Activated CD8-positive, alpha-beta memory T cell treated with anti-CD3 and anti-CD28 coated beads for 1 hour (primary cell): ENCODE results near the gene ZNF211.
A peak's percentile ranks its signal among the peaks of the same experiment; 100 is the strongest.

ENCODE experiments used
- DNase-seq, 2 donors: peaks; one replicate each; pipeline ENCODE4 v3.0.0-alpha.2; 2020; ENCODE audit warnings: low read depth in 1 of 2; ENCODE audit errors: extremely low read depth in 1 of 2

The ZNF211 gene

DNA sequence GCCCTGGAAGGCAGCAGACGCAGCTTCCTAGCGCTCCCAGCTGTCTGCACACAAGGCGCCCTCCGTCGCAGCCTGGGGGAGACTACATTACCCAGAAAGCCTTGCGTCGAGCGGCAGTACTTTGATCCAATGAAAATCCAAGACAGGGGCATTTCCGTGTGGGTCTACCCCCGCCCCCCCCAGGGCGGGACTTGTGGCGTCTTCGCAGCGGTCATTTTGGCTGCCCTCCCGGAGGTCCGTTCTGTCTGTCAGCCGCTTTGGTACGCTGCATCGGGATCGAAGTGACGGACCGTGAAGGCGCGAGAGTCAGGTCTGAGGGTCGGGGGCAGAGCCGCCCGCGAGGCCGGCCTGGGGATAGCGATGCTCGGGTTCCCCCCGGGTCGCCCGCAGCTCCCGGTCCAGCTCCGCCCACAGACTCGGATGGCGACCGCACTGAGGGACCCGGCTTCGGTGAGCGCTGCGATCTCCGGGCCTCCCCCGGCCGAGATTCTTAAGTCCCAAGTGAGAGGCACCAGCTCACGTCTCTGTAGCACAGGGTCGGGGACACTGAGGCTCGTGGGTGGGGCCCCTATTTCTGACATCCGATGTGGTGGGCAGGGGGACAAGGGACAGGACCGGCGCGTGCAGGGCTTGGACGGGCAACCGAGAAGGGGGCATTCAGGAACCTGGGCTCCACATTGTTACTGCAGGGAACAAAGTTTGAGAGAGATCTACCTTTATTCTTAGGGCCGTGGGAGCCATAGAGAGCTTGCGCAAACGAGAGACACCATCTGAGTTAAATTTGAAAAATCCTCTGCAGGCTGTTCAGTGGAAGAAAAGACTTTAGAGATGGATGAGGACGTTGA lies at the start of gene ZNF211:
ZNF211 (plus strand) TSS at position 182 of the 845 bp plus-strand sequence; CDS start at position 361, 179 bp downstream.
- DNase-seq = peak; percentile 67 to 71

DNA sequence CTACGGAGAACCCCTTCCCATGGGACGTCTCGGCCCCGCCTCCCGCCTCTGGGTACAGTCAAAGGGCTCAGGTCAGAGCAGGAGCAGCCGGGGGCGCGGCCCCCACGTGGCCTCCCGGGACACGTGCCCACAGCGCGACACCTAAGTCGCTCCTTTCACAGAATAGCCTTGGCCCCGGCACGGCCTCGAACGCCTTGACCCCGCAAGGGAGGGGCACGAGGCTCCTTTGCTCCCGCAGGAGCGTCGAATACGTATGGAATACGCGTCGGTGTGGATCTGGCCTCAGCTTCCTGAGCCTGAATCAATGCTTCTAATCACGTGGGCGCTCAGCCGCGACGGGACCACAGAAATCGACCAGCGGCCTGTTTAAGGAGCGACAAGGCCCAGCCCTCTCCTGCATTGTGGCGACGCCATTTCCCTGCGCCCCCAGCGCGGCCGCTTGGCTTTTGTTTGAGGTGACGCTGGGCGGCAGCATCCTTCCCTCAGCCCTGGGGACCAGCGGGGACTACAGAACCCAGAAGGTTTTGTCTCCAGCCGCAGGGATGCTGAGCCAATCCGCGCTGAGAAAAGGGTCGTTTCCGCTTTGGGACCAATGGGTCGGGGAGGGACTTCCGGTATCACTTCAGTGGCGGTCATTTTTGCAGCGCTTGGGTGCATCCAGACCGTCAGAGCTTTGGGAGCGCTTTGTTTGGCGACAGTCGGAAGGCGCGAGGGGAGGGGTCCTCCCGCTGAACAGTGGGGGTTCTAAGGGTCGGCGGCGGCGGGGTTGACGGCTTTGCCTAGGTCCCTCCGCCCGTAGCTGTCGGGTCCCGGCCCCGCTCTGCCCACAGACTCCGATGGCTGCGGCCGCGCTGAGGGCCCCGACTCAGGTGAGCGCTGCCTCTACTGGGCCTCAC lies 49.2 kb upstream of the ZNF211 start, which contains the start of gene ZIK1:
ZIK1 (plus strand) TSS at position 625 of the 896 bp plus-strand sequence; CDS start at position 837, 212 bp downstream.
- peak; percentile 74 to 79 for DNase-seq

DNA sequence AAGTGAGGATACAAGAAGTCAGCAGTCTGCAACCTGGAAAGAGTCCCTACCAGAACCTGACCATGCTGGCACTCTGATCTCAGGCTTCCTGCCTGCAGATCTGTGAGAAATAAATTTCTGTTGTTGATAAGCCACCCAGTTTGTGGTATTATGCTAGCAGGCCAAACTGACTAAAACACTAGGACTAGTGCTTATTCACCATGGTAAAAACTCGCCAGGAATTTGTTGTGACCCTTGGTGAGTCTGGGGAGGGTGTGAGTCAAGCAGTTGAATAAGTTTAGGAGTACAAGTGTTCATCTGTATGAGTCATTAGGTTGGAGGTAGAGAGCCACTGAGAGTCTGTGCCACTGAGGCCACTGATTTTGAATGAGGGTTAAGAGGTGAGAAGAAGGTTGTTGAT lies 45.4 kb upstream of the ZNF211 start:
- no peak for DNase-seq

DNA sequence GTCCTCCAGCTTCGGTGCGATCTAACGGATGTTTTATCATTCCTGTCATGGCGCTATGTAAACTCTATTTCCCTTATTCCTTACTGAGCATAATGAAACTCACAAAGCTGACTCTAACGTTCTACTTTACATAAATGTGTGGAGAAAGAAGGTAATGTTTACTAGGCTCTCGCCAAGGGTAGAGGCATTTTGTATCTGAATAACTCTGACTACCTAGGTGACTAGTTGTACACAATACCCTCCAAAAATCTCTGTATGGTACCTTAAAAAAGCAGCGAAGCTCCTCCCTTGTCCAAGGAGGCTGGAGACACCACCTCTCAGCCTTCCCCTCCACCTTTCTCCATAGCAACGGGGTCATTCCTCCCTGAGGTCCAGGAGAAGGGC lies 33.6 kb upstream of the ZNF211 start:
- no peak for DNase-seq

DNA sequence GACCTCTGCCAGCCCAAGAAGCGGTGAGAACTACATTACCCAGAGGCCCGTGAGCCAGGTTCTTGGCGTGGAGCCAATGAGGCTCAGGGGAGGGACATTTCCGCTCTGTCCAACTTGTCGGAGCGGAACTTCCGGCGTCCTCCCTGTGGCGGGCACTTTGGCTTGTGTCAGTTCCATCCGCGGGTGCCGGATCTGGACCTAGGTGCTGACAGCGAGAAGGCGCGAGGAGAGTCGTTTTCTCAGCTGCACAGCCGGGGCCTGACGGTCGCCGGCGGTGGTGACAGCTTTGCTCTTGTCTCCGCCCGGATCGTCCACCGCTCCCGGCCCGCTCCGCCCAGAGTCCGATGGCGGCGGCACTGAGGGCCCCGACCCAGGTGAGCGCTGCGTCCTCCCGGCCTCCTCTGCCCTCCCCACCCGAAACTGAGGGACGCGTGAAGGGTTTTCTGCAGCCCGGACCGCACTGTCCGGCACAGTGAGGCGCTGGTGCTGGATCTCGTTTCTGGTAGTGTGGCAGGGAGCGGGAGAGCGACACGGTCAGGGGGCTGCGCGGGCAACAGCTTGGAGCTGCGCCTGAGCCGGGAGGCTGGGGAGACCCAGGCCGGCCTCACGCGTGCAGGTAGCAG lies 33.1 kb upstream of the ZNF211 start, which contains the start of gene ZNF530:
ZNF530 (plus strand) TSS at position 125 of the 623 bp plus-strand sequence. CDS start 4,461 bp downstream, outside the sequence.
- DNase-seq = peak; percentile 58 to 78

DNA sequence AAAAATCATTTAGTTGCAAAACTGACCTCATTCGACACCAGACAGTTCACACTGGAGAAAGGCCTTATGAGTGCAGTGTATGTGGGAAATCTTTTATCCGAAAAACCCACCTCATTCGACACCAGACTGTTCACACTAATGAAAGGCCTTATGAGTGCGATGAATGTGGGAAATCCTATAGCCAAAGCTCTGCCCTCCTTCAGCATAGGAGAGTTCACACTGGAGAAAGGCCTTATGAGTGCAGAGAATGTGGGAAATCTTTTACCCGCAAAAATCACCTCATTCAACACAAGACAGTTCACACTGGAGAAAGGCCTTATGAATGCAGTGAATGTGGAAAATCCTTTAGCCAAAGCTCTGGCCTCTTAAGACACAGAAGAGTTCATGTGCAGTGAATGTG lies 26.0 kb upstream of the ZNF211 start:
- DNase-seq = no peak

DNA sequence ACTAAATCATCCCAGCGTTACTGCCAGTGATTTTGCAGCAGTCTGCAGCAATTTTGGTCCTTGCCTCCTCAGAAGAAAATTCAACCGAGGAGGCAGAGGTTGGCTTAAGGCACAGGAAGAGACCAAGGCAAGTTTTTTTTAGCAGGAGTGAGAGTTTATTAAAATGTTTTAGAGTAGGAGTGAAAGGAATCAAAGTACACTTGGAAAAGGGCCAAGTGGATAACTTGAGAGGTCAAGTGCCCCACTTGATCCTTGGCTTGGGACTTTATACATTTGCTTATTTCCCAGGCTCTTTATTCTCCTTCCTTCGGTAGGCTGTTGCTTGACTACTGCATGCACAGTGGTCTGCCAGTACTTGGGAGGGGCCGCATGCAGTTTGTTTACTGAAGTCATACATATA lies 21.9 kb upstream of the ZNF211 start:
- no peak for DNase-seq

DNA sequence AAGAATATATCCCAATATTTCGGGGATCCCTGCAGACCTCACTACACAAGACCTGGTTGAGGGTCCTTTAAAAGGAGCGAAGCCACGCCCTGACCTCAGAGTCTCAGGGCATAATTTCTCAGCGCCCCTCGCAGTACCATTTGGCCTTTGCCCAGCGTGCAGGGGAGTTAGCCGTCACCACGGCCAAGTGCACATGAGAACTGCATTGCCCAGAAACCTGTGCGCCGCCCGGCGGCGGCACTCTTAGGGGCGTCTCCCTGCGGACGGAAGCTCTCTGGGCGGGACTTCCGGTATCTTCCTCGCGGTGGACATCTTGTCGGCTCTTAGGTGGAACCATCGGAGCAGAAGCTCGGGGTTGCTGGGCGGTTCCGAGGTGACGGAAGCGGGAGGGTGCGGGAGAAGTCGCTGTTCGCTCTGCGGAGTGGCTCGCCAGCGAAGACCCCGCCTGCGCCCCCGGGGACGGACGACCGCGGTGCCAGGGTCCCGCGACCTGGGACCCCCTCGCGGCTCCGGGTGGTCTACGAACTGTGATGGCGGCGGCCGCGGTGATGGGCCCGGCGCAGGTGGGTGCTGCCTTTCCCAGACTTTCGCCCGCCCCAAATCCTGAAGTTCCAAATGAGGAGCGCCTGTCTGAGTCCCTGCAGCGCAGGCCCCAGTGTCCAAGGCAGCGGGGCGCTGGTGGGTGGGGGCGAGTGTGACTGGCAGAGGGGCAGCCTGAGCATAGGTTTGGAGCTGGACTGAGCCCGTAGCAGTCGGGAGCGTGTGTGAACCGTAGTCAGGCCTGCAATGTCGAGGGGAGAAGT lies 18.8 kb upstream of the ZNF211 start, which contains the start of gene ZNF134:
ZNF134 (plus strand) TSS at position 302 of the 803 bp plus-strand sequence. CDS start 5,227 bp downstream, outside the sequence.
- peak; percentile 70 to 82 for DNase-seq

DNA sequence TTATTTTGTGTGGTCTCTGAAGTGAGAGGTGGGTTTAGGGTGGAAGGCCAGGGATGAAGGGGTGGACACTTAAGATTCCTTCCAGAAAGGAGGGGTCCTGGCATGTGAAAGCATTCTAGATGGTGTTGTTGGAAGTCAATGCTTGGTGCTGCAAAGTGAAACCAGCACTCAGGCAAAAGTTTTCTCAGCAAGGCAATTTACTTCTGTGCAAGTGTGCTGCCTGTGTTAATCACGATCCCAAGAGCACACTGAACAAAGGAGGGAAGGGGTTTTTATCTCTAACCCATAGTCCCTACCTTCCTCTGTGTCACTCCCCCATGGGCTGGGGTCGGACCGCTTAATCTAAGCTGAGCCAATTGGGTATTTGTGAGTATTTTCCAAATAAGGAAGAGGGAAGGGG lies 17.6 kb upstream of the ZNF211 start:
- DNase-seq = no peak

DNA sequence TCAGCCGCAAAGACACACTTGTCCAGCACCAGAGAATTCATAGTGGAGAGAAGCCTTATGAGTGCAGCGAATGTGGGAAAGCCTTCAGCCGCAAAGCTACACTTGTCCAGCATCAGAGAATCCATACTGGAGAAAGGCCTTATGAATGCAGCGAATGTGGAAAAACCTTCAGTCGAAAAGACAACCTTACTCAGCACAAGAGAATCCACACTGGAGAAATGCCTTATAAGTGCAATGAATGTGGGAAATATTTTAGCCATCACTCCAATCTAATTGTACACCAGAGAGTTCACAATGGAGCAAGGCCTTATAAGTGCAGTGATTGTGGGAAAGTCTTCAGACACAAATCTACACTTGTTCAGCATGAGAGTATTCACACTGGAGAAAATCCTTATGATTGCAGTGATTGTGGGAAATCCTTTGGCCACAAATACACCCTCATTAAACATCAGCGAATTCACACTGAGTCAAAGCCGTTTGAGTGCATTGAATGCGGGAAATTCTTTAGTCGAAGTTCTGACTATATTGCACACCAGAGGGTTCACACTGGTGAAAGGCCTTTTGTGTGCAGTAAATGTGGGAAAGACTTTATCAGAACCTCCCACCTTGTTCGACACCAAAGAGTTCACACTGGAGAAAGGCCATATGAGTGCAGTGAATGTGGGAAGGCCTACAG lies 12.2 kb upstream of the ZNF211 start:
- DNase-seq = no peak

DNA sequence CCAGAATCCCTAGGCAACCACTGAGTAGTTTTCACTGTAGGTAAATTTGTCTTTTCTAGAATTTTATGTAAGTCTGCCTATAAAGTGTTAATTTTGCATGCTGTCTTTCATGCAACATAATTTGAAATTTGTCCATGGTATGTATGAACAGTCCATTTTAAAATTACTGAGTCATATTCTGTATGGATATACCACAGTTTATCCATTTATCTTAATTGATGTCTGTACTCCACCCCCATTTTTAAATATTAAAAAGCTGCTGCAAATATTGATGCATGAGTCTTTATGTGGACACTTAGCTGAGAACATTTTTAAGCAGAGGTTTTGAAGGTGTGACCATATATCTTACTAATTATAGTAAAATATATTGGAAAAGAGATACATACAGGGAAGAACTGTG lies 9.9 kb upstream of the ZNF211 start:
- no peak for DNase-seq

DNA sequence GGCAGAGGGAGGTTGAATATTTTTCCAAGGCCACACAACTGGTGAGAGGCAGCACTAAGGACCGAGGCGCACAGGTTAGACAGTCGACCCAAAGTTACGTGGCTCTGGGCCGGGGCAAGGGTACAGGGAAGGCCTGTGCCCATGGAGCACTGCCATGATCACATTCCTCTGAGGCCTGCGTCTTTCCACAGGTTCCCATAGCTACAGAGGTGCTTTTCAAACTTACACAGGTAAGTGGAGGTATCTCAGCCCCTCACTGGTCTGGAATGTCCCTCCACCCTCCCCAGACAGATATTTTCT lies 814 bp downstream of the ZNF211 start:
- no peak for DNase-seq

DNA sequence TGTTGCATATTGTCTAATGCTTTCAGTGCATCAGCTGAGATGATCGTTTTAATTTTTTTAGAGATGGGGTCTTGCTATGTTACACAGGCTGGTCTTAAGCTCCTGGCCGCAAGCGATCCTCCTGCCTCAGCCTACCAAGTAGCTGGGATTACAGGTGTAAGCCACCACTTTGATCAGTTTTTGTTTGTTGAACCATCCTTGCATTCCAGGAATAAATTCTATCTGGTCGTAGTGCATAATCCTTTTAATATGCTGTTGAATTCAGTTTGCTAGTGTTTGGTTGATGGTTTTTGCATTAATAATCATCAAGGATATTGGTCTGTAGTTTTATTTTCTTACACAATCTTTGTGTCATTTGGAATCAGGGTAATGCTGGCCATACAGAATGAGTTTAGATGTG lies 4.4 kb downstream of the ZNF211 start:
- DNase-seq = no peak

DNA sequence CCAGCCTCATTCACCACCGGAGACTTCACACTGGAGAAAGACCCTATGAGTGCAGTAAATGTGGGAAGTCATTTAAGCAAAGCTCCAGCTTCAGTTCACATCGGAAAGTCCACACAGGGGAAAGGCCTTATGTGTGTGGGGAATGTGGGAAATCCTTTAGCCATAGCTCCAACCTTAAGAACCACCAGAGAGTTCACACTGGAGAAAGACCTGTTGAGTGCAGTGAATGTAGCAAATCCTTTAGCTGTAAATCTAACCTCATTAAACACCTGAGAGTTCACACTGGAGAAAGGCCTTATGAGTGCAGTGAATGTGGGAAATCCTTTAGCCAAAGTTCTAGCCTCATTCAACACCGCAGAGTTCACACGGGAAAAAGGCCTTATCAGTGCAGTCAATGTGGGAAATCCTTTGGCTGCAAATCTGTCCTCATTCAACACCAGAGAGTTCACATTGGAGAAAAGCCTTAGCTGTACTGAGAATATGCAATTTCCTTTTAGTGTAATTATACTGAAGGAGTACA lies 8.8 kb downstream of the ZNF211 start:
- no peak for DNase-seq

DNA sequence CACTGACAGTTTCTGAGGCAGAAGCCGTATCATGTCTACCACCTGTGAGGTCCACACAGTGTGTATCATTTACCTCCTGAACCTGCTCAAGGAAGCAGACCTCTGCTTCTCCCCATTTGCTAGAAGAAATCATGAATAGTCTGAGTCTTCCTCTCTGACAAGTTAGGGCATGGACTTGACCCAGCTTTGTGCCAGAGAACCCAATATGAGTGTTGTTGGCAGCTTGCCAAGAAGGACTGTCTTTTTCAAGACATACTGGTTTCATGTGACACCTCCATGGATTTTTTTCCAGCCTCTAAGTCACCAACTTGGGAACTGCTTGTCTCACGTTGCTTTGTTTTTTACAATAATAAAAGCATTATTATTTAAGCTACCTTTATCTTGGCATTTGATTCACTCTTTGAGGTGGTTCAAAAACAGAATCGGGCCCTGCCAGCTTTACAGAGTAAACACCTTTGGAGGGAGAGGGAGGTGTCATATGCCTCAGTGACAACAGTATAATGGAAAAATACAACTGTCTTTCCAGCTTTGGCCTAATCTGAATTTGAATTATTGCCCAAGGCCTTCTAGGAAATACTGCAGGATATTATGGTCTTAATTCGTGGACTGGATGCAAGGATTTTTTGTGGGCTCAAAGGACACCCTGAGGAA lies 9.6 kb downstream of the ZNF211 start:
- no peak for DNase-seq

DNA sequence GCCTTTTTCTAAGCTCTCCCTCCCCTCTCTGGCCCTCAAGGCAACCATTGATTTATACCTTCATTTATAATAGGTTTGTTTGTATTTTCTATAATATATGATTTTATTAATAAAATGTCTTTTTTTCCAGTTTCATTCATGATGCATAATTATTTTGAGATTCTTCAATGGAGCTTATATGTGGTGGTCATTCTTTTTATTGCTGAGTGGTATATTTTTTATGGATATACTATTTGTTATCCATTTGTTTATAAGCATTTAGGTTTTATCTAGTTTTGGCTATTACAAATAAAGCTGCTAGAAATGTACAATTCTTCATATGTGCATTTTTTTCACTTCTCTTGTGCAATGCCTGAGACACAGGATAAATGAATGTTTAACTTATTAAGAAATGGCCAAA lies 10.8 kb downstream of the ZNF211 start:
- no peak for DNase-seq

DNA sequence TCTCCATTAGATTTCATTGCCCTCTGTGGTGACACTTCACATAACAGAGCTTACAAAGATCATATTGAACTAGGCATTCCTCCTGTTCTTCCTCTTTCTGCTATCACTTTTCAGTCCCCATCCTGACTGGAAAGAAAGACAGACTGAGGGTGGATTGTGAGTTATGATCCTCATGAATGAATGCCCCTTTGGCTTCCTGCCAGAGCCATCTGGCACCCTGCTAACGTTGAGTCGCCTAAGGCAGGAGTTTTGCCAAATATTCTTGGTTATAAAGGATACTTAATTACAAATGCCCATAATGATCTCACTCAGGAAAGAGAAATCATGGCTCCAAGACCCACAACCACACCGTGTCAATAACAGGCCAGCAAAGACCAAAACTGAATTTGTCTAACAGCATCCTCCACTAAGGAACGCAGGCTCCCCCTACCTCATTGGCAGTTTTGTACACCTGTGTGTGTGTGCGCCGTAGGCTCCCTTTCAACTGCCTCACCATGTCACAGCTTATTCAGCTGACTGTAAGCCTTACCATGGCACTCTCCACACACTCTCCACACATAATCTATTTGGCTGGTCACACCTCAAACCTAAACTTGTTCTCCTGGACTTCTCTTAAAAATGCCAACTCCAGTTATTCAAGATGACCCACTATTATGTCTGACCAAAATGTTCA lies 15.5 kb downstream of the ZNF211 start:
- no peak for DNase-seq

DNA sequence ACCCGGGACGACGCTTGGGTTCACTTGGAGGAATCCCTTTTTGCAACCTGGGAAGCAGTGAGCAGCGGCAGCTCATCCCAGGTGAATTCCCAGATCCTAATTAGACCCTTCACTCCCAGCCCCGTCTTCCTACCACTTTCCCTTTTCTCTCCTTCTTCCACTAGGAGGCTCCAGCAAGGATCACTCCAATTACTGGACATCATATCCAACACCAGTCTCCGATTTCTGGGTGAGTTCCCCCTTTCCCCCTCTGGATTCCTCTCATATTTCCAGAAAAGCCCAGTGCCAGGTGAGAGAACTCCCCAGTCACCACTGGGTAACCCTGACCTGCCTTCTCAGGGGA lies 18.7 kb downstream of the ZNF211 start:
- no peak for DNase-seq

DNA sequence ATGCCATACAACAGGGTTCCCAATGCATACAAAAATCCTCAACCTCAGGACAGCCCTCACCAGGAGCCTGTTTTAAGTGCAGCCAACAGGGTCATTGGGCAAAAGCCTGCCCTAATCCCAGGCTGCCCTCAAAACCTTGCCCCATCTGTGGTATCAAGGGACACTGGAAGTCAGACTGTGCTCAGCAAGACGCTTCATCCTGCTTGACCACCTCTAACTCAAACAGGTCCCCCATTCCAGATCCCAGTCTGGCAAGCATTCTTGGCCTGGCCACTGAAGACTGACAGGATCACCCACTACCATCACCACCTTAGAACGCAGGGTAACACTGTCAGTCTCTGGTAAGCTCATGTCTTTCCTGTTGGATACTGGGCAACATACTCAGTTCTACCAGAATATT lies 20.7 kb downstream of the ZNF211 start:
- no peak for DNase-seq
